ENCODE measurements around the gene TIAM1.

DNA sequence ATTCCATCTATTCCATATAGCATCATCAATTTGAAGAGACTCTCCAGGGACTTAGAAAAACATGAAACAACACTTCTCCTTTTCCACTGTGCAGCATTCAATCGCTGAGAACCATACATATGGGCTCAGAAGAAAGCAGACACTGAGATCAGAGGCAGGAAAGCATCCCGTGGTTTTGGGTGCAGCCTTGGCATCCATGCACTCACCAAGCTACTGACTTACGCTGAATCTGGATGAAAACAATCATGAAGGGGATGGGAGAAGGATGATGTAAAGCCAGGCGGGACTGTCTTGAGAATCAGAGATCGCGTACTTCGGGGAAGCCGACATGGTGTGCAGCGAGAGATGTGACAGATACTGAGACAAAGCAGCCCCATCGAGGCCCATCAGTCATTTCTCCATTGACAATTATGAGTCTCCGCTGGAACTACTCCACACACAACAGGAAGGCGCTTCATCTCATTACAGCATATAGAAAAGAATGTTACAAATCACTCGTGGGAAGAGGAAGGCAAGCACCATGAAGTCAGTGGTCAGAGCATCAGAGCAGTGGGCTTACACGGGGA lies 2.3 kb upstream of the TIAM1 start:
- TF ChIP-seq POLR2AphosphoS5 (IDR thresholded peaks at IDR 0.05) (no peak), POLR2A (IDR thresholded peaks at IDR 0.05) (no peak)
- TF ChIP-seq, protein P1, sequence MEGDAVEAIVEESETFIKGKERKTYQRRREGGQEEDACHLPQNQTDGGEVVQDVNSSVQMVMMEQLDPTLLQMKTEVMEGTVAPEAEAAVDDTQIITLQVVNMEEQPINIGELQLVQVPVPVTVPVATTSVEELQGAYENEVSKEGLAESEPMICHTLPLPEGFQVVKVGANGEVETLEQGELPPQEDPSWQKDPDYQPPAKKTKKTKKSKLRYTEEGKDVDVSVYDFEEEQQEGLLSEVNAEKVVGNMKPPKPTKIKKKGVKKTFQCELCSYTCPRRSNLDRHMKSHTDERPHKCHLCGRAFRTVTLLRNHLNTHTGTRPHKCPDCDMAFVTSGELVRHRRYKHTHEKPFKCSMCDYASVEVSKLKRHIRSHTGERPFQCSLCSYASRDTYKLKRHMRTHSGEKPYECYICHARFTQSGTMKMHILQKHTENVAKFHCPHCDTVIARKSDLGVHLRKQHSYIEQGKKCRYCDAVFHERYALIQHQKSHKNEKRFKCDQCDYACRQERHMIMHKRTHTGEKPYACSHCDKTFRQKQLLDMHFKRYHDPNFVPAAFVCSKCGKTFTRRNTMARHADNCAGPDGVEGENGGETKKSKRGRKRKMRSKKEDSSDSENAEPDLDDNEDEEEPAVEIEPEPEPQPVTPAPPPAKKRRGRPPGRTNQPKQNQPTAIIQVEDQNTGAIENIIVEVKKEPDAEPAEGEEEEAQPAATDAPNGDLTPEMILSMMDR (IDR thresholded peaks at IDR 0.05) = no peak
